Measurements from ENCODE around the gene EPHB1. TPM values are rescaled to one million over a fixed set of nuclear protein-coding genes. Genes with fewer than 3 reads are reported as not detected.

The EPHB1 gene
- total RNA-seq, 2 donors from 2014 or later, result 0.85 to 1.7 TPM

GRCh38 chr3:135081856-135082434 is 286.9 kb downstream of the EPHB1 start:
- intact Hi-C loops (cut with DNase I), result no loop called here
- ATAC-seq, result no peak
- no peak for DNase-seq

DNA sequence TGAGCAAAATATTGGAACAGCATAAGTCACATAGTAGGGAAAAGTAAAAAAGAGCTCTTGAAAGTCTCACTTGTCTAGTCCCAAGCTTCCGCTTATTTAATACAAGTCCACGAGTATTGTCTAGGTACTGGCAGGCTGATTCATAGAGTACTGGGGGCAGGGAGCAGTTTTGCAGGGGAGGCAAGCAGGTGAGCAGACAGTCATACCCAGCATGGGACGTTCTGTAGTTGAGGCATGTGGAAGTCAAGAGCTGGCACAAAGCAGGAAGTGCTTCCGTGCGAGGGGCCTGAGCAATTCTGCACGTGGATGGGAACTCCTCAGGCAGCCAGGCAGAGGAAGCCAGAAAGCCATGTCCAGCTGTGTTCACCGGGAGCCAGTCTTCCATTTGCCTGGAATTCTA is 287.6 kb downstream of the EPHB1 start:
- DNase-seq (no peak), ATAC-seq (no peak)
- intact Hi-C loops (cut with DNase I), result no loop called here

- intact Hi-C loops (cut with DNase I), result no loop called here
Measured at GRCh38 chr3:135083179-135083578, 288.1 kb downstream of the EPHB1 start.

DNA sequence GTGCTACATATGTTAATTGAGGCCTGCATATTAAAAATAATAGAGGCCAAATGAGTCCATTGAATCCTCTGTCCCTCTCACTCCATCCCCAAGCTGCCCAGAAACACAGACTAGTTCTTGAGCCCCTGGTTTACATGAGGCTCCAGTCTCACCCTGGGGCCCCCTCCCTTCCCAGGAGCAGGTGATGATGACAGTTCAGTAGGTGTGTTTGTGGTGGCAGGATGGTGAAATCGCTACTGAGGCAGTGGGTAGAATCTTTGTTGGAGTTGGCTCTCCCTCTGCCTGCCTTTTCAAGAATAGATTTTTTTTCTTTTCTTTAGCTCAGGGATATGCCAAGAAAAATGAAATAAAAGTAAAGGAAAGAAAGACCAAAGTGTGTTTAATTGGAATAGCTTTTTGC is 288.7 kb downstream of the EPHB1 start:
- no peak for DNase-seq
- intact Hi-C loops (cut with DNase I), result no loop called here
- ATAC-seq, result no peak

More at GRCh38 chr3:135083179-135083578, 288.1 kb downstream of the EPHB1 start:
- ATAC-seq (no peak), DNase-seq (no peak)

DNA sequence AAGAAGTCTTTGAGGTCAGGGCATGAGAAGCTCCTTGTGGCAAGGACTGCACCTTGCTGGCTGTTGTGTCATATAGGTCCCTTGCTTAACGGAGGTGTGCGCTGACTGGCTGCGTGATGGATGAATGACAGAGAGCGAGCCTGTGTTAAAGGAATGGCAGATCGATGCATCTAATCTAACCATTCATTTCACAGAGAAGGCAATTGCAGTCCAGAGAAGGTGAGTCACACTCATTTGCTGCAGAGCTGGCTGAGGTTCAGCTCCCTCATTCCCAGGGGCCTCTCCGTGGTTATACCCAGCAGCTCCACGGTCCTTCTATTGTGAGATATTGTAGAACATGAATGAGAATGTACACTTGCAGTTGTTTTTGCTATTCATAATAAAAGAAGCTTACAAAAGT is 289.3 kb downstream of the EPHB1 start:
- DNase-seq, result no peak
- no peak for ATAC-seq
- intact Hi-C loops (cut with DNase I), result no loop called here

- ATAC-seq (no peak), DNase-seq (no peak)
- intact Hi-C loops (cut with DNase I), result no loop called here
Measured at GRCh38 chr3:135084976-135085375, 289.9 kb downstream of the EPHB1 start.

DNA sequence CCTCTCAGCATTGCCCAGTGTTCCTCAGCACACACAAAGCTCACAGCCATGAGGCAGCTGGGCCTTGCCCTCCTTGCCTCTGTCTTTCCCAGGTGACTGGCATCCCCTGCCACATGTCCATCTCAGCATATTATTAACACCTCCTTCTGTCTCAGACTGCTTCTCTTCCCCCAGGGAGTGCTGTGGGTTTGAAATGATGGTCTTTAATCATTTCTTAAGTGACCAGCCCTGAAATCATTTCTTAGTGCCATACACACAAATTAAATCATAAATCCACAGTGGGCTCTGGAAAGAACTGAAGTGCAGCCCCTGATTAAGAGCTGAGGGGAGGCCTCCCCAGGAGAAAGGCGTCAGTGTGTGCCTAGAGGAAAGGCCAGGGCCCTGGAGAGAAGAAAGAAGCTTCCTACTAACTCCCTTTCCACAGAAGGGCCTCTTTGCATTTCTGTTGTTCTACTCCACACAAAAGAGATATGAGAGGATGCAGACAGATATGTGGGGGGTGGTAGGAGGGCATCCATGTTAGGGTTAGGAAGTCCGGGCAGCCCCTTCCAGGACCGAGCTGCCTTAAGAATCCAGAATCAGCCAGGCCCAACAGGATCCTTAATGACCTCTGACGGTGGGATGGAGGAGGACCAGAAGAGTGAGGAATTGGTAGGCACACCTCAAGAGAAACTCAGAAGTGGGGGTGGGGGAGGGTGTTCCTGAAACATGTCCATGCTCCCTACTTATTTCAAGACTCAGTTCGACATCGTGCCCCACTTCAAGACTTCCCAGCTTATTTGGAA is 290.8 kb downstream of the EPHB1 start:
- intact Hi-C loops (cut with DNase I), result no loop called here
- DNase-seq (no peak), ATAC-seq (no peak)

GRCh38 chr3:135087782-135088181 is 292.7 kb downstream of the EPHB1 start:
- no peak for DNase-seq

DNA sequence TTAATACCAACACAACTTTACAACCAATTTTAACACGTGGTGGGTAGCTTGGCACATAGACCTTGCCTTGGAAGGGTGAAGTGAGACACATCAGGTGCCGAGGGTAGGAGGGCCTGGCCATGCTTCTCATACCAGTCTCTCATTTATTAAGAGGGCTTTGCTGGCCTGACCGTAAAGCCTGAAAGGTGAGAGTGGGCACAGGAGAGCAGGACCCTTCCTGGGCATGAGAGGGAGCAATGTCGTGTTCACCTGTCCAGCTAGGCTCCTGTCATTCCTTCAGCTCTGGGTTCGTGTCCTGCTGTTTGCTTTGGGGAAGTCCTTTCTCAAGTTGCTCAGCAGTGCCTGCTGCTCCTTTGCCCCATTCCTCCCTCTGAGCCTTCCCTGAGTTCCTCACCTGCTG is 294.4 kb downstream of the EPHB1 start:
- ATAC-seq, result no peak
- DNase-seq, result no peak
- intact Hi-C loops (cut with DNase I), result no loop called here

More at GRCh38 chr3:135087782-135088181, 292.7 kb downstream of the EPHB1 start:
- ATAC-seq, result no peak
- intact Hi-C loops (cut with DNase I), result no loop called here

- intact Hi-C loops (cut with DNase I), result no loop called here
- ATAC-seq, result no peak
- no peak for DNase-seq
Measured at GRCh38 chr3:135090020-135090717, 295.1 kb downstream of the EPHB1 start.

GRCh38 chr3:135091946-135092345 is 296.9 kb downstream of the EPHB1 start:
- intact Hi-C loops (cut with DNase I), result no loop called here
- no peak for ATAC-seq

DNA sequence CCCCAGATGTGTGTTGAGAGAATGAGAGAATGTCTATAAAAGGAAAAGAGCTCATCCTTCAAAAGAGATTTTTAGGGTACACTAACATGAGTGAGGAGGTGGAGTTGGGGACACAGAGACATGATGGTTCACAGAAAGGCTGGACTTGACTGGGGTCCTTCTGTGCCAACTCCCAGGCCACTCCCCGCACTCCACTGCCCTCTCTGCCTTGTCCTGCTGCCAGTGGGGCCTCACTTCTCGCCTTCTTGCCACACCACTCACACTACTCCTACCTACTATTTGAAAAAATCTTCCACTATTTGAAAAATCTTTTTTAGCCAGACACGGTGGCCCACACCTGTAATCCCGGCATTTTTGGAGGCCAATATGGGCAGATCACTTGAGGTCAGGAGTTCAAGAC is 298.1 kb downstream of the EPHB1 start:
- intact Hi-C loops (cut with DNase I), result no loop called here
- no peak for ATAC-seq
- no peak for DNase-seq

More at GRCh38 chr3:135091946-135092345, 296.9 kb downstream of the EPHB1 start:
- no peak for DNase-seq

DNA sequence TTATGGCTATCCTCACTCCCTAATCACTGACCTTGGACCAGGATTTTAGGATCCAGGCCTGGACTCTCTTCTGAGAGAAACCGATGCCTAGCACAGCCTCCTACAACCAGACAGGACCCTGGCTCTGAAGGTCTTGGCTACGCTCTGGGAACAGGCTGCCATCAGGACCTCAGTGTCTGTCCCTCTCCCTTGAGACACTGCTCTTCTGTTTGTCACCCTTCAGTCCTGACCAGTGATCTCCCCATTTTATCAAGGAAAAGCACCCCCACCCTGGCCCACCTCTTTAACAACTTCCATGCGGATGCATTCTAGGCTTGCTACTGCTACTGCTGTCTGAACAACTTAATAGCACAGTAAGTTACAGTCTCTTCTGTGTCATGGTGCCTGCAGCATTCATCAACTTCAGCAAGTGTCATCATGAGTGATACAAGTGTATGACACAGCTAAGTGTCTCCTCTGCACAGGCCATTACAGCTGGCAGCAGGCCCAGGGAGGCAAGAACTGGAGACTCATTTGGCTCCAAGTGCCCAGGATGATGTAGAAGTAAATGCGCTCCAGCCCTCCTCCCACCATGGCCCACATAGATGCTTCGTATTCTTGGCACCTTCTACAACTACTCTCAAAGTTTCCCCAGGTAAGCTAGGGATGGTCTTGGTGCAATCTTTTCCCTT is 302.4 kb downstream of the EPHB1 start:
- intact Hi-C loops (cut with DNase I), result no loop called here
- no peak for ATAC-seq
- no peak for DNase-seq

DNA sequence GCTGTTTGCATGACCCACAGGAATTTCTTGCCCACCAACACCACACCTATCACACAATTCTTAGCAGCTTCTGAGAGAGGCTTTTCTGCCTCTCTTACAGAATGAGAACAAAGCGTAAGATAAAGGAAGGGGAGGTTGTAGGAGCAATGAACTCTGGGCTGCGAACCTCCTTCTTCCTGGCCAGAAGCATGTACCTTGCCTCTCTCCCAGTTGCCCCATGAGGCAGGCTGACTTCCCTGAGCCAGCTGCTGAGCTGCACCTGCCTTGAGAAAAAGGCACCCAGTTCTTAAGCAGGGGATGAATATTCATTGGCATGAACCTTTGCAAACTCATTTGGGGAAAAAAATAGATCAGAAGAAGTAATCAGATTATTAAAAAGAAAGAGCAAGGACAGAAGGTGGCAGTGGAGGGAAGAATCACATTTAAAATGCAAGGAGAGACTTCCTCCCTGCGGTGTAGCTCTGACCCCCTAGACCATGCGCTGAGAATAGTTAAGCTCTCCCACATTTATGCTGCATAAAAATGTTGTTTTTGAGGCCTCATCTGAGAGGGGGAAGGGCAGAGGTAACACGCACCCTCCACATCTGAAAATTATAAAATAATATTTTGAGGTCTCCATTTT is 304.8 kb downstream of the EPHB1 start:
- no peak for DNase-seq
- intact Hi-C loops (cut with DNase I), result no loop called here
- ATAC-seq, result no peak

DNA sequence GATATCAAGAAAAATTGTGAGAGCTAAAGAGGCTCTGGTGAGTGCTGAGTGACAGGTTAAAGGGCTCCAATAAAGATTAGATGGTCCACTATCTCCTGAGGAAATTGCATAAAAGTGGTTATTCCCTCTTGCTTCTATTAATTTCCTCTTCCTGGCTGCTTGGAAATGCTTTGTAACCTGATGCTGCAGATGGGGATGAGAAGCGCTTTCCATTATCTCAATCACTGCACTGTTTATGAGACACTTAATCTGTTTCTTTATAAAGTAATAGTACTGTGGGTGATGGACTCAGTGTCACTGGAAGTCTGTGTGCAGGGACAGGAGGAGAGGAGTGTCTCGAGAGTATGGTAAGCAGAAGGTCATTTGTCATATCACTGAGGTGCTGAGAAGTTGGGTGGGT is 305.3 kb downstream of the EPHB1 start:
- intact Hi-C loops (cut with DNase I), result no loop called here
- DNase-seq (no peak), ATAC-seq (no peak)

DNA sequence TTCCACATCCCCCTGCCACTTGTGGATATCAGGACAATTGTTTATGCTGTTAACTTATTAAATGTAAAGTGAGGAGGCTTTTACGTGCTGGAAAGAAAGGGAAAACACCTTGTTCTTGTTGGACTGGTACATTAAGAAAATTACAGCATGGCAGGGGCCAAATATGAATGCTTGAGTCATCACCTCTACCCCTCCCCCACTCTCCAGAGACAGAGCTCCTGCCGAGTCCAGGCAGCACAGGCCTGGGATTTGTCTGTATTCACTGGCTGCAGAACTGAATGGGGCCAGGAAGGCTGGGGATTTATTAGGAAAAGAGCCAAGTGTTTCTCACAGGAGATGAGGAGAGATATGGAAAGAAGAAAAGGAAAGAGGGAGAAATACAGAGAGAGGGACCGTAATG is 308.9 kb downstream of the EPHB1 start:
- no peak for DNase-seq
- intact Hi-C loops (cut with DNase I), result no loop called here
- no peak for ATAC-seq

- intact Hi-C loops (cut with DNase I), result no loop called here
- ATAC-seq (no peak), DNase-seq (no peak)
Measured at GRCh38 chr3:135106445-135106844, 311.4 kb downstream of the EPHB1 start.

GRCh38 chr3:135107043-135107442 is 312.0 kb downstream of the EPHB1 start:
- ATAC-seq, result no peak
- intact Hi-C loops (cut with DNase I), result no loop called here
- no peak for DNase-seq

DNA sequence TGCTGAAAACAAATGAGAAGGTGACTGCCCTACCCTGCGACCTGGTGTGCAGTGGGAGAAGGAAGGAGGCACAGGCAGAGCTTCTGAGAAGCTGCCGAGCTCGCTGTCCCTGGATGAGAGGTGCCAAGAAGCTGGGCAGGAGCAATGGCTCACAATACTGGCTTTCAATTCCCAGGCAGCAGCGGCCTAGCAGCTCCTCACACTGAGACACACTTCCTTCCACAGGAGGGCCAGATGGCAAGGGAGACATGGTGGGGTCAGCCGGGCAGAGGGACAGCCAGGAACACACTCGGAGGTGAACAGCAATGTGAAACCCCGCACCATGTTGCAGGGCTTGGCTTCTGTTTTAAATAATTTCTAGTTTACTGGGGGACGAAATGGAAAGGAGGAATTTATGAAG is 314.6 kb downstream of the EPHB1 start:
- ATAC-seq (no peak), DNase-seq (no peak)
- intact Hi-C loops (cut with DNase I), result loop anchor here in 1 of 2 donors (10.0 kb wide), 1 partner anchor 55 kb away; no protein-coding TSS in a partner anchor

Data from left cardiac atrium (tissue), 4 donors.